ENCODE measurements around the gene RFWD3.

RFWD3 gene

GRCh38 chr16:74591876-74592650, 74.6 kb downstream of the RFWD3 start:
- no peak for DNase-seq (ENCODE audit: low spot score)
- TF ChIP-seq, protein P1, sequence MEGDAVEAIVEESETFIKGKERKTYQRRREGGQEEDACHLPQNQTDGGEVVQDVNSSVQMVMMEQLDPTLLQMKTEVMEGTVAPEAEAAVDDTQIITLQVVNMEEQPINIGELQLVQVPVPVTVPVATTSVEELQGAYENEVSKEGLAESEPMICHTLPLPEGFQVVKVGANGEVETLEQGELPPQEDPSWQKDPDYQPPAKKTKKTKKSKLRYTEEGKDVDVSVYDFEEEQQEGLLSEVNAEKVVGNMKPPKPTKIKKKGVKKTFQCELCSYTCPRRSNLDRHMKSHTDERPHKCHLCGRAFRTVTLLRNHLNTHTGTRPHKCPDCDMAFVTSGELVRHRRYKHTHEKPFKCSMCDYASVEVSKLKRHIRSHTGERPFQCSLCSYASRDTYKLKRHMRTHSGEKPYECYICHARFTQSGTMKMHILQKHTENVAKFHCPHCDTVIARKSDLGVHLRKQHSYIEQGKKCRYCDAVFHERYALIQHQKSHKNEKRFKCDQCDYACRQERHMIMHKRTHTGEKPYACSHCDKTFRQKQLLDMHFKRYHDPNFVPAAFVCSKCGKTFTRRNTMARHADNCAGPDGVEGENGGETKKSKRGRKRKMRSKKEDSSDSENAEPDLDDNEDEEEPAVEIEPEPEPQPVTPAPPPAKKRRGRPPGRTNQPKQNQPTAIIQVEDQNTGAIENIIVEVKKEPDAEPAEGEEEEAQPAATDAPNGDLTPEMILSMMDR (IDR thresholded peaks at IDR 0.05; ENCODE audit: extremely low read depth, missing control alignments) = no peak

DNA sequence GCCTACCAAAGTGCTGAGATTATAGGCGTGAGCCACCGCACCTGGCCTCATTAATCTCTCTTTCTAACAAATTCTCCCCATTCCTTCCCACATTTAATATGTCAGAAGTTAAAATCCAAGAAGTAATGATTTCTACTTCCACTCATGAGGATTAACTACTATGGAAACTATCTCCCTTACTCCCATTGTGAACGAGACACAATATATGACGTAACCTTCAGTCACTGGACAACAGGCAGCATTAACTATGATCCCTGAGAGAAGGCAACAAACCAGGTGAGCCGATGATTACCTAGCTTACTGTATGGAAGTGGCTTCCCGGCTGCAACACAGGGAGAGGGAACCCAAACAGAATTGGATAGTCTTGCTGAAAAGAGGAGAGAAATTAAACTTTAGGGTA, 79.7 kb downstream of the RFWD3 start:
- DNase-seq (ENCODE audit: low spot score) = no peak
- TF ChIP-seq, protein P1 (IDR thresholded peaks at IDR 0.05; ENCODE audit: extremely low read depth, missing control alignments) = no peak

GRCh38 chr16:74585846-74586443, 80.7 kb downstream of the RFWD3 start:
- no peak for DNase-seq (ENCODE audit: low spot score)
- TF ChIP-seq, protein P1 (IDR thresholded peaks at IDR 0.05; ENCODE audit: extremely low read depth, missing control alignments) = no peak

- no peak for DNase-seq (ENCODE audit: low spot score)
- TF ChIP-seq, protein P1 (IDR thresholded peaks at IDR 0.05; ENCODE audit: extremely low read depth, missing control alignments) = no peak
Measured at GRCh38 chr16:74583926-74584666, 82.6 kb downstream of the RFWD3 start.

GRCh38 chr16:74582970-74583369, 83.7 kb downstream of the RFWD3 start:
- DNase-seq (ENCODE audit: low spot score) = no peak
- TF ChIP-seq, protein P1 (IDR thresholded peaks at IDR 0.05; ENCODE audit: extremely low read depth, missing control alignments) = no peak

DNA sequence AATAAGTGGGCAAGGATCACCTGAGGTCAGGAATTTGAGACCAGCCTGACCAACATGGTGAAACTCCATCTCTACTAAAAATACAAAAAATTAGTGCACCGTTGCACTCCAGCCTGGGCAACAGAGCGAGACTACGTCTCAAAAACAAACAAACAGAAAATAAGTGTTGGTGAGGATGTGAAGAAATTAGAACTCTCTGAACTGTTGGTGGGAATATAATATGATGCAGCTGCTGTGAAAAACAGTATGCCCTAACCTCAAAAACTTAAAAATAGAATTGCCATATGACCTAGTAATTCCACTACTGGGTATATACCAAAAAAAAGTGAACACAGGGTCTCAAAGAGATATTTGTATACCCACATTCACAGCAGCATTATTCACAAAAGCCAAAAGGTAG, 85.8 kb downstream of the RFWD3 start:
- no peak for DNase-seq (ENCODE audit: low spot score)
- TF ChIP-seq, protein P1 (IDR thresholded peaks at IDR 0.05; ENCODE audit: extremely low read depth, missing control alignments) = no peak

DNA sequence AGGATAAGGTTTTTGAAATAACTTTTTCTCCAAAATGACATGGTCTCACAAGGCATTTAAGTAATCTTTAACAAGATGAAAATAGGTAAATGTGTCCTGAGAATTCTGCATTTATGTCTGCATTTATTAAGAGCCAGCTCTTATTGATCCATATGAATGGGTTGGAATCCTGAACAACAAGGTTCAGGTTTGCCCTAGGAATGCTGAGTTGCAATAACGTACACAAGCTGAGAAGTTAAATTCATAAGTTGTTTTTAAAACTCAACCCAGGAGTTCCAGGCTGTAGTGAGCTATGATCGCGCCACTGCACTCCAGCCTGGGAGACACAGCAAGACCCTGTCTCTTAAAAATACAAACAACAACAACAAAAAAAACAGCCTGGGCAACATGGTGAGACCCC, 87.8 kb downstream of the RFWD3 start:
- TF ChIP-seq, protein P1 (IDR thresholded peaks at IDR 0.05; ENCODE audit: extremely low read depth, missing control alignments) = no peak
- no peak for DNase-seq (ENCODE audit: low spot score)

All from GM20000 (cell line).